Nephron progenitor cell (in vitro differentiated cells): ENCODE results near the gene ERCC6L2.

Source experiments
- DNase-seq: peaks from one replicate; pipeline ENCODE4 v3.0.0; 2021
- H3K27ac Mint-ChIP-seq: 2 replicates; pipeline ENCODE4 v1.8.0; 2021; ENCODE audit warnings: mild to moderate bottlenecking, moderate library complexity, mixed read lengths
- H3K27me3 Mint-ChIP-seq: 2 replicates; pipeline ENCODE4 v1.8.0; 2021; ENCODE audit warnings: mild to moderate bottlenecking, low read depth, mixed read lengths; ENCODE audit not compliant: poor library complexity
- H3K36me3 Mint-ChIP-seq: 2 replicates; pipeline ENCODE4 v1.8.0; 2021; ENCODE audit warnings: low read depth, mixed read lengths
- H3K4me1 Mint-ChIP-seq: 2 replicates; pipeline ENCODE4 v1.8.0; 2021; ENCODE audit warnings: mixed read lengths
- H3K4me3 Mint-ChIP-seq: 2 replicates; pipeline ENCODE4 v1.8.0; 2021; ENCODE audit warnings: mild to moderate bottlenecking, moderate library complexity, mixed read lengths
- H3K9me3 Mint-ChIP-seq: 2 replicates; pipeline ENCODE4 v1.8.0; 2021; ENCODE audit warnings: mild to moderate bottlenecking, moderate library complexity, mixed read lengths
- TF ChIP-seq, protein P1 (sequence below): fragments of 200-600 bp; sonication (generic); IDR thresholded peaks from 2 replicates; pipeline ENCODE4 v1.5.0; 2021; ENCODE audit warnings: antibody characterized with exemption

Gene ERCC6L2, protein sequence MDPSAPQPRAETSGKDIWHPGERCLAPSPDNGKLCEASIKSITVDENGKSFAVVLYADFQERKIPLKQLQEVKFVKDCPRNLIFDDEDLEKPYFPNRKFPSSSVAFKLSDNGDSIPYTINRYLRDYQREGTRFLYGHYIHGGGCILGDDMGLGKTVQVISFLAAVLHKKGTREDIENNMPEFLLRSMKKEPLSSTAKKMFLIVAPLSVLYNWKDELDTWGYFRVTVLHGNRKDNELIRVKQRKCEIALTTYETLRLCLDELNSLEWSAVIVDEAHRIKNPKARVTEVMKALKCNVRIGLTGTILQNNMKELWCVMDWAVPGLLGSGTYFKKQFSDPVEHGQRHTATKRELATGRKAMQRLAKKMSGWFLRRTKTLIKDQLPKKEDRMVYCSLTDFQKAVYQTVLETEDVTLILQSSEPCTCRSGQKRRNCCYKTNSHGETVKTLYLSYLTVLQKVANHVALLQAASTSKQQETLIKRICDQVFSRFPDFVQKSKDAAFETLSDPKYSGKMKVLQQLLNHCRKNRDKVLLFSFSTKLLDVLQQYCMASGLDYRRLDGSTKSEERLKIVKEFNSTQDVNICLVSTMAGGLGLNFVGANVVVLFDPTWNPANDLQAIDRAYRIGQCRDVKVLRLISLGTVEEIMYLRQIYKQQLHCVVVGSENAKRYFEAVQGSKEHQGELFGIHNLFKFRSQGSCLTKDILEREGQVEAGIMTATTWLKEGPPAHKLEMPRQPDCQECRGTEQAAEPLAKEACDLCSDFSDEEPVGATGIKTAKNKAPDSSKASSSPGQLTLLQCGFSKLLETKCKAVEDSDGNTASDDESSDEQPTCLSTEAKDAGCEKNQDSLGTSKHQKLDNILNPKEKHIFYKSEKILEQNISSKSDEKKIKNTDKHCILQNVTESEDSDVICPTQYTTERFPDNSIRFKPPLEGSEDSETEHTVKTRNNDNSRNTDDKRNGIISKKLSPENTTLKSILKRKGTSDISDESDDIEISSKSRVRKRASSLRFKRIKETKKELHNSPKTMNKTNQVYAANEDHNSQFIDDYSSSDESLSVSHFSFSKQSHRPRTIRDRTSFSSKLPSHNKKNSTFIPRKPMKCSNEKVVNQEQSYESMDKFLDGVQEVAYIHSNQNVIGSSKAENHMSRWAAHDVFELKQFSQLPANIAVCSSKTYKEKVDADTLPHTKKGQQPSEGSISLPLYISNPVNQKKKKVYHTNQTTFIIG (N-terminal part only)

DNA sequence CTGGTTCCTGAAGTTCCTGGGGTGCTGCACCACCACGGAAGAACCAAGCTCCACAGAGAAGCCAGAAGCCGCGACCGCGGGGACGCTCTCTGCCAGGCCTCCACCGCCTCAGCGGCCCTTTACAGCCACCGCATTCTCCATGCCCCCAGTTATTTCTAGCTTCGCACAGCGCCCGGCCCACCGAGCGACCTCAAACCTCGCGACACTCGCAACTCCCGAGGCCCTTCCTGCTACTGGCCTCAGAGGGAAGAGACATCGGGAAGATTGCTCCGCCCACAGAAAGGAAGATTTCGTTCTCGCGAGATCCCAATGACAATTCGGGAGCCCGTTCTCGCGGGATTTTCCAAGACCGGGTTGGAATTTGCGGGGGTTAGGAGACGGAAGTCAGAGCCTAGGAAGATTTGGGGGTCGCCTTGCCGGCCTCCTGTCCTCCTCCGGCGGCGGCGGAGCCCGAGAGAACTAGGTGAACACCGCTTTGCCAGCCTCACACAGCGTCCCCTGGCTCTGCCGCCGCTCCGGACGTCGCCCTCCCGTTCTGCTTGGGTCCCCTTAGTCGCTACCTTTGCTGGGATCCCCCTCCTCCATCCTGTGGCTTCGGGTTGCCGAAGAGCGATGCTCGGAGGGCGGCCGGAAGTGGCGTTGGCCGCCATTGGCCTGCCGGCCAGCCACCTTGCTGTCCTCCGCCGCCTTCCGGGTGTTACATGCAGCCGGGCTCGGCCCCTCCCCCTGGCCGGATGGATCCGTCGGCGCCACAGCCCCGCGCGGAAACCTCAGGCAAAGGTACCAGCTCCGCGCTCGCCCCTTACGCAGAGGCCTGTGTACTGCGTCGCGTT, at the start of gene ERCC6L2:
ERCC6L2 (plus strand) TSS at position 387 of the 833 bp plus-strand sequence; CDS start at position 735, 348 bp downstream.
- TF ChIP-seq, protein P1, sequence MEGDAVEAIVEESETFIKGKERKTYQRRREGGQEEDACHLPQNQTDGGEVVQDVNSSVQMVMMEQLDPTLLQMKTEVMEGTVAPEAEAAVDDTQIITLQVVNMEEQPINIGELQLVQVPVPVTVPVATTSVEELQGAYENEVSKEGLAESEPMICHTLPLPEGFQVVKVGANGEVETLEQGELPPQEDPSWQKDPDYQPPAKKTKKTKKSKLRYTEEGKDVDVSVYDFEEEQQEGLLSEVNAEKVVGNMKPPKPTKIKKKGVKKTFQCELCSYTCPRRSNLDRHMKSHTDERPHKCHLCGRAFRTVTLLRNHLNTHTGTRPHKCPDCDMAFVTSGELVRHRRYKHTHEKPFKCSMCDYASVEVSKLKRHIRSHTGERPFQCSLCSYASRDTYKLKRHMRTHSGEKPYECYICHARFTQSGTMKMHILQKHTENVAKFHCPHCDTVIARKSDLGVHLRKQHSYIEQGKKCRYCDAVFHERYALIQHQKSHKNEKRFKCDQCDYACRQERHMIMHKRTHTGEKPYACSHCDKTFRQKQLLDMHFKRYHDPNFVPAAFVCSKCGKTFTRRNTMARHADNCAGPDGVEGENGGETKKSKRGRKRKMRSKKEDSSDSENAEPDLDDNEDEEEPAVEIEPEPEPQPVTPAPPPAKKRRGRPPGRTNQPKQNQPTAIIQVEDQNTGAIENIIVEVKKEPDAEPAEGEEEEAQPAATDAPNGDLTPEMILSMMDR: no peak
- Mint-ChIP-seq H3K4me3 (no peak within 1 kb of the TSS), H3K27me3 (no peaks in the 10 kb centered on the region), H3K36me3 (peaks cover 41% of the 10 kb centered on the region), H3K4me1 (peaks cover 23% of the 10 kb centered on the region), H3K9me3 (peaks cover 22% of the 10 kb centered on the region), H3K27ac (no peak within 1 kb of the TSS)
- DNase-seq: peak; percentile 93

DNA sequence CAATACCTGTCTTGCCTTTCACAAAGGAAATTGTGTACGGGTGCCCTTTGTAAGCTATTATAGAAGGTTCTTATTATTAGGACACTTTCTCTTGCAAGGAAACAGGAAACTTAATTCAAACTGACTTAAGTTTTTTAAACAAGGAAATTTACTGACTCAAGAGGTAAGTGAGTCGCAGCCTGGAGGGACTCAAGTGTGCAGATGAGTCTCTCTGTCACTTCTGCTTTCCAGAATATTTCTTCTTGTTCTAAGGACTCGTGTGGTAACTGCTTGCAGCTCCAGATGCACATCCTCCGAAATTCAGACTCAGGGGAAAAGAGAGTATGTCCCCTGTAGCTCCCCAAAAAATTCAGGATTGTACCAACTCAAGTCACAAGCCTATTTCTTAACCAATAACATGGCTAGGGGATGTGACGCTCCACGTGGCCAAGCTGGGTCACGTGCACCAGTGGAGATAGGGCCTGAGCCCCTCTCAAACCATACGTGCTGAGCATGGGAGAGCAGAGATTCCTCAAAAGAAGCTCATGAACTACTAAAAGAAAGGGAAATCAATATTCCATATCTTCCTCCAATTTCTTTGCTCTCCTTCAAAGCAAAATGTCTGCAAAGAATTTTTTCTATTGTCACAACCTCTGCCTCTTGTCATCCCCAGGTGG, 49.2 kb upstream of the ERCC6L2 start:
- TF ChIP-seq, protein P1: no peak
- Mint-ChIP-seq H3K4me1 (peaks cover 19% of the 10 kb centered on the region), H3K9me3 (no peaks in the 10 kb centered on the region), H3K27me3 (peaks cover 4% of the 10 kb centered on the region), H3K4me3 (no peak overlapping the region), H3K27ac (no peak overlapping the region), H3K36me3 (peaks cover 5% of the 10 kb centered on the region)
- DNase-seq: no peak

DNA sequence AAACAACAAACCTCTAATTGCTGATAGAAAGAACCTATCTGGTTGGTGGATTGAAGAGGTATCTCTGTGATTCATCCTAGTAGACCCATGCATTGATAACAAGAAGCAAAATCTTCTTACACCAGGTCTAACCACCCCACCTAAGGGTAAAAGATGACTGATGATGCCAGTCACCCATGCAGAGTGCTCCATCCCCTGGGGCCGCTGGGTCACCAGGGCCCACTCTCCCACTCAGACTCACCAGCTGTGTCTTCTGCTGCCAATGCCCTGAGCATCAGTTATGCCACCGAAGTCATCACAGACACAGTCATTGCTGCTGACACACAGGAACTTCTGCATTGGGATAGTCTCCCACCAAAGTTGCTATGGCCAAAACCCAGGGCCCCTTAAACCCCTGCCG, 44.7 kb upstream of the ERCC6L2 start:
- H3K36me3 Mint-ChIP-seq: no peaks in the 10 kb centered on the region
- TF ChIP-seq, protein P1: no peak
- no peak overlapping the region for H3K27ac Mint-ChIP-seq
- H3K27me3 Mint-ChIP-seq: no peaks in the 10 kb centered on the region
- no peak for DNase-seq
- H3K4me1 Mint-ChIP-seq: peaks cover 16% of the 10 kb centered on the region
- no peak overlapping the region for H3K4me3 Mint-ChIP-seq
- H3K9me3 Mint-ChIP-seq: no peaks in the 10 kb centered on the region

DNA sequence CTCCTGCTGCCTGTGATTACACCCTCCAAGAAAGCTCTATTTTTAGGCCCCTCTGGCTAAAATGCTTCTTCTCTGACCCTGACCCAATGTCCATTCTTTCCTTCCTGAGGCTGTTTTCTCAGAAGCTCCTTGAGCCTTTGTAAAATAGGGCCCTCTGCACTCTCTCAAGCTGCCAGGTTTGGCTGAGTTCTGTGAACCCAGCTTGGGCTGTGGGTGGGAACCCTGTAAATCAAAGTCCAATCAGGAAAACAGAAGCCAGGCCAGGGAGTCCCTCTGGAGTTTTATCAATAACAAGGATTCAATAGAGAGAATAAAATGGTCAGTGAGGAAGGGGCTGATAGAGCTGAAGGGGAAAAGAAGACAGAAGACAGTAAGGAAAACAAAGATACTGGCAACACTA, 43.7 kb upstream of the ERCC6L2 start:
- no peak for DNase-seq
- Mint-ChIP-seq H3K27me3 (no peaks in the 10 kb centered on the region), H3K27ac (peak overlapping the region; percentile 37), H3K36me3 (no peaks in the 10 kb centered on the region), H3K9me3 (no peaks in the 10 kb centered on the region), H3K4me1 (peaks cover 14% of the 10 kb centered on the region), H3K4me3 (no peak overlapping the region)
- TF ChIP-seq, protein P1: no peak
